Fibroblast of gingiva (primary cell): ENCODE results near the gene BMAL1.

Source experiments
- DNase-seq: peaks from one replicate; pipeline ENCODE4 v3.0.0-alpha.2; 2011; ENCODE audit warnings: low read depth

The BMAL1 gene

GRCh38 chr11:13261591-13262061 lies 16.0 kb upstream of the BMAL1 start:
- DNase-seq, result peak; percentile 88

- DNase-seq, result no peak
Measured at GRCh38 chr11:13262096-13262495, 15.5 kb upstream of the BMAL1 start.

- no peak for DNase-seq
Measured at GRCh38 chr11:13268791-13269190, 8.8 kb upstream of the BMAL1 start.

GRCh38 chr11:13269775-13270174 lies 7.8 kb upstream of the BMAL1 start:
- DNase-seq, result no peak

- no peak for DNase-seq
Measured at GRCh38 chr11:13271060-13271693, 6.4 kb upstream of the BMAL1 start.

- DNase-seq, result no peak
Measured at GRCh38 chr11:13276454-13276831, 1.1 kb upstream of the BMAL1 start.

GRCh38 chr11:13276832-13277767 lies 490 bp upstream of the BMAL1 start:
- DNase-seq, result peak; percentile 100

- no peak for DNase-seq
Measured at GRCh38 chr11:13278609-13279486, 1.3 kb downstream of the BMAL1 start.

- no peak for DNase-seq
Measured at GRCh38 chr11:13279487-13279834, 1.9 kb downstream of the BMAL1 start.

GRCh38 chr11:13280092-13280722 lies 2.6 kb downstream of the BMAL1 start:
- DNase-seq, result no peak

GRCh38 chr11:13280777-13281176 lies 3.2 kb downstream of the BMAL1 start:
- no peak for DNase-seq

- no peak for DNase-seq
Measured at GRCh38 chr11:13283636-13284035, 6.0 kb downstream of the BMAL1 start.

GRCh38 chr11:13284776-13285588 lies 7.4 kb downstream of the BMAL1 start:
- no peak for DNase-seq

- no peak for DNase-seq
Measured at GRCh38 chr11:13286279-13286821, 8.8 kb downstream of the BMAL1 start.

- no peak for DNase-seq
Measured at GRCh38 chr11:13287036-13287435, 9.4 kb downstream of the BMAL1 start.

- DNase-seq, result no peak
Measured at GRCh38 chr11:13287681-13288080, 10.1 kb downstream of the BMAL1 start.

GRCh38 chr11:13288375-13289029 lies 10.9 kb downstream of the BMAL1 start:
- DNase-seq, result no peak

GRCh38 chr11:13289081-13289480 lies 11.5 kb downstream of the BMAL1 start:
- no peak for DNase-seq

GRCh38 chr11:13290221-13290980 lies 12.8 kb downstream of the BMAL1 start:
- DNase-seq, result no peak
